Suprapubic skin (tissue), 4 donors: ENCODE measurements around the gene EGLN1. TPM values are rescaled to one million over a fixed set of nuclear protein-coding genes. Genes with fewer than 3 reads are reported as not detected.
"Not testable (repeated sequence)": the region's sequence is repeated elsewhere in the genome, so short reads cannot be mapped to it uniquely, and the experiment has no call there.

Experiments
- DNase-seq, 2 donors: peaks; one replicate each; pipeline ENCODE4 v3.0.0-alpha.2; 2019; ENCODE audit warnings: low spot score in 2 of 2
- H3K27ac ChIP-seq: fragments of 200-600 bp; sonication (generic); one replicate; pipeline ENCODE4 v1.5.1; 2019
- H3K27me3 ChIP-seq: fragments of 200-600 bp; sonication (generic); one replicate; pipeline ENCODE4 v1.5.1; 2019
- H3K36me3 ChIP-seq: fragments of 200-600 bp; sonication (generic); one replicate; pipeline ENCODE4 v1.5.1; 2019
- H3K4me1 ChIP-seq: fragments of 200-600 bp; sonication (generic); one replicate; pipeline ENCODE4 v1.5.1; 2019
- H3K4me3 ChIP-seq: fragments of 200-600 bp; sonication (generic); one replicate; pipeline ENCODE4 v1.5.1; 2019; ENCODE audit warnings: mild to moderate bottlenecking
- H3K9me3 ChIP-seq: fragments of 200-600 bp; sonication (generic); one replicate; pipeline ENCODE4 v1.5.1; 2019
- EP300 ChIP-seq: sonication (generic); formaldehyde crosslinking; IDR thresholded peaks from one replicate; pipeline ENCODE4 v1.6.1; 2017; ENCODE audit warnings: antibody characterized with exemption
- POLR2A ChIP-seq, 2 donors: fragments of 450-650 bp; IDR thresholded peaks; one replicate each; pipeline ENCODE4 v1.6.1; 2017; ENCODE audit warnings: antibody characterized with exemption in 2 of 2, mild to moderate bottlenecking in 2 of 2, moderate library complexity in 2 of 2
- POLR2AphosphoS5 ChIP-seq, 3 donors: sonication (generic); formaldehyde crosslinking; IDR thresholded peaks; one replicate each; pipeline ENCODE4 v1.6.1; 2017; ENCODE audit warnings: antibody characterized with exemption in 3 of 3
- WGBS: methylation state at CpG from one replicate; pipeline ENCODE4 v1.1.5; 2018; 5-methylcytosine and 5-hydroxymethylcytosine counted together
- total RNA-seq, 4 donors: library from RNA; depleted of rRNA; stranded (reverse); fragments of >200 nt; gene quantifications; one replicate each; pipeline ENCODE4 v1.1.0, GENCODE V29; 2016
- TF ChIP-seq, protein P1 (sequence below), 2 donors: fragments of 200-600 bp in 1 of 2; fragments of 450-650 bp in 1 of 2; sonication (generic) in 1 of 2; IDR thresholded peaks; one replicate each; pipeline ENCODE4 v1.5.1; 2016 to 2019; ENCODE audit warnings: antibody characterized with exemption in 2 of 2, mild to moderate bottlenecking in 1 of 2, moderate library complexity in 1 of 2

The EGLN1 gene
- total RNA-seq, result 10 to 100 TPM; 33.8 to 44.5 (median 39.4) TPM

DNA sequence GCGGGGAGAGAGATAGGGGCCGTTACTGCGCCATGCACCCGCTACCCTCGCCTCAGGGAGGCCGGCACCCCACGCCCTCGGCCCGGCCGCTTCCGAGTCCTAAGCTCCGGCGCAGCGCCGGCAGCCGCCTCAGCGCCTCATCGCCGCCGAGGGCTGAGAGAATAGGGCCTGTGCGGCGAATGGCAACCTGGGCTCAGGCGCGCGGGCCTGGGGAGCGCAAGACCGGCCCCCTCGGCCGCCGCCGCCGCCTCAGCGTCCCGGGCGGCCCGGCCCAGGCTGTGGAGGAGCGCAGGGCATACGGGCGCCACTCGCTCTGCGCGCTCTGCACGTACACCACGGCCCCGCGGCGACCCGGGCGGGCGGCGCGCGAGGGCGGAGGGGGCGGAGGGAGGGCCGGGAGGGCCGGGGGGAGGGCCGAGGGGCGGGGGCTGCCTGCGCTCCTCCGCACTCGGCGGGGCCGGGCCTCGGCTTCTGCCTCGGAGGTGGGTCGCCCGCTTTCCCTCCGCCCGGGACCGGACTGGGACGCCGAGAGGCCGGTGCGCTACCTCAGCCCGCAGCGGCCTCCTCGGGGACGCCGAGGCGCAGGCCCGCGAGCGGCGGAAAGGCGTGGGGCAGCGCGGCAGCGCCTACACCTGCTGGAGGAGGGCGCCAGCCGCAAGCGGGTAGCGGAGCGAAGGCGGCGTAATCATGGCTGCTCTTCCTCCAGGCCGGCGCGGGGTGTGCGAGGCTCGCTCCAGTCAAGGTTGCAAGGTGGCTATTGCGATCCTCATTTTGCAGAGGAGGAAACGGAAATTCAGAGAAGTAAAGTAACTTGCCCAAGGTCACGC, at the start of gene EGLN1:
Gene EGLN1 (minus strand): TSS at position 317 of the 827 bp plus-strand sequence. CDS start 399 bp downstream, outside the sequence.
- Histone ChIP-seq H3K36me3 (no peaks in the 10 kb centered on the region), H3K9me3 (no peaks in the 10 kb centered on the region), H3K27ac (peak within 1 kb of the TSS; percentile 93), H3K27me3 (no peaks in the 10 kb centered on the region), H3K4me3 (peak within 1 kb of the TSS; percentile 84), H3K4me1 (peaks cover 52% of the 10 kb centered on the region)
- DNase-seq, result peak; percentile 84 to 85
- under 1% methylated on average over 25 of the region's 104 CpGs for WGBS
- TF ChIP-seq POLR2AphosphoS5 (IDR thresholded peaks at IDR 0.05), result peak in 2 of 3 donors; percentile 16 to 81
- TF ChIP-seq POLR2A (IDR thresholded peaks at IDR 0.05), result peak; percentile 62 to 65
- TF ChIP-seq, protein P1, sequence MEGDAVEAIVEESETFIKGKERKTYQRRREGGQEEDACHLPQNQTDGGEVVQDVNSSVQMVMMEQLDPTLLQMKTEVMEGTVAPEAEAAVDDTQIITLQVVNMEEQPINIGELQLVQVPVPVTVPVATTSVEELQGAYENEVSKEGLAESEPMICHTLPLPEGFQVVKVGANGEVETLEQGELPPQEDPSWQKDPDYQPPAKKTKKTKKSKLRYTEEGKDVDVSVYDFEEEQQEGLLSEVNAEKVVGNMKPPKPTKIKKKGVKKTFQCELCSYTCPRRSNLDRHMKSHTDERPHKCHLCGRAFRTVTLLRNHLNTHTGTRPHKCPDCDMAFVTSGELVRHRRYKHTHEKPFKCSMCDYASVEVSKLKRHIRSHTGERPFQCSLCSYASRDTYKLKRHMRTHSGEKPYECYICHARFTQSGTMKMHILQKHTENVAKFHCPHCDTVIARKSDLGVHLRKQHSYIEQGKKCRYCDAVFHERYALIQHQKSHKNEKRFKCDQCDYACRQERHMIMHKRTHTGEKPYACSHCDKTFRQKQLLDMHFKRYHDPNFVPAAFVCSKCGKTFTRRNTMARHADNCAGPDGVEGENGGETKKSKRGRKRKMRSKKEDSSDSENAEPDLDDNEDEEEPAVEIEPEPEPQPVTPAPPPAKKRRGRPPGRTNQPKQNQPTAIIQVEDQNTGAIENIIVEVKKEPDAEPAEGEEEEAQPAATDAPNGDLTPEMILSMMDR (IDR thresholded peaks at IDR 0.05), result no peak

DNA sequence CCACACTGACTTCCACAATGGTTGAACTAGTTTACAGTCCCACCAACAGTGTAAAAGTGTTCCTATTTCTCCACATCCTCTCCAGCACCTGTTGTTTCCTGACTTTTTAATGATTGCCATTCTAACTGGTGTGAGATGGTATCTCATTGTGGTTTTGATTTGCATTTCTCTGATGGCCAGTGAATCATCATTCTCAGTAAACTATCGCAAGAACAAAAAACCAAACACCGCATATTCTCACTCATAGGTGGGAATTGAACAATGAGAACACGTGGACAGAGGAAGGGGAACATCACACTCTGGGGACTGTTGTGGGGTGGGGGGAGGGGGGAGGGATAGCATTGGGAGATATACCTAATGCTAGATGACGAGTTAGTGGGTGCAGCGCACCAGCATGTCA, 49.4 kb upstream of the EGLN1 start:
- H3K27me3 ChIP-seq, H3K4me3 ChIP-seq, H3K36me3 ChIP-seq, H3K4me1 ChIP-seq, DNase-seq, H3K9me3 ChIP-seq, H3K27ac ChIP-seq: not testable (repeated sequence)
- WGBS, result 87% methylated on average over 5 of the region's 5 CpGs

DNA sequence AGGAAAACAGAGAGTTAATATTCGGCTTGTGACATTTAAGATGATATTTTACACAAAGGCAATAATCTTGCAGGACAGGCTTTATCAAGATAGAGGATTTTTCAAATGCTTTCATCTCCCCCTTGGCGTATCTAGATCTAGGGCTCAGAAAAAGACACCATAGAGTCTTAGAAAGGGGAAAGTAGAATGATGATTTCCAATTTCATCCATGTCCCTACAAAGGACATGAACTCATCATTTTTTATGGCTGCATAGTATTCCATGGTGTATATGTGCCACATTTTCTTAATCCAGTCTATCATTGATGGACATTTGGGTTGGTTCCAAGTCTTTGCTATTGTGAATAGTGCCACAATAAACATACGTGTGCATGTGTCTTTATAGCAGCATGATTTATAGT, 48.9 kb upstream of the EGLN1 start:
- DNase-seq, H3K27me3 ChIP-seq, H3K36me3 ChIP-seq, H3K4me3 ChIP-seq, H3K9me3 ChIP-seq, H3K27ac ChIP-seq, H3K4me1 ChIP-seq: not testable (repeated sequence)
- WGBS, result 90% methylated on average over 2 of the region's 3 CpGs

GRCh38 chr1:231467986-231468385, 45.9 kb upstream of the EGLN1 start:
- Histone ChIP-seq H3K4me1 (no peaks in the 10 kb centered on the region), H3K27me3 (no peaks in the 10 kb centered on the region), H3K4me3 (no peak overlapping the region), H3K36me3 (no peaks in the 10 kb centered on the region), H3K9me3 (no peaks in the 10 kb centered on the region), H3K27ac (no peak overlapping the region)
- 67% methylated on average over 1 of the region's 1 CpG for WGBS
- DNase-seq, result no peak
- no peak for TF ChIP-seq POLR2A (IDR thresholded peaks at IDR 0.05)
- TF ChIP-seq, protein P1 (IDR thresholded peaks at IDR 0.05), result no peak
- TF ChIP-seq EP300, result no peak
- TF ChIP-seq POLR2AphosphoS5 (IDR thresholded peaks at IDR 0.05), result no peak

- no peaks in the 10 kb centered on the region for H3K4me1 ChIP-seq
- 76% methylated on average over 1 of the region's 1 CpG for WGBS
- no peaks in the 10 kb centered on the region for H3K27me3 ChIP-seq
- H3K4me3 ChIP-seq, result no peak overlapping the region
- no peaks in the 10 kb centered on the region for H3K36me3 ChIP-seq
- H3K9me3 ChIP-seq, result no peaks in the 10 kb centered on the region
- TF ChIP-seq, protein P1 (IDR thresholded peaks at IDR 0.05), result no peak
- no peak for TF ChIP-seq POLR2A (IDR thresholded peaks at IDR 0.05)
- no peak for TF ChIP-seq POLR2AphosphoS5 (IDR thresholded peaks at IDR 0.05)
- TF ChIP-seq EP300, result no peak
- no peak for DNase-seq
- no peak overlapping the region for H3K27ac ChIP-seq
These were observed 43.0 kb upstream of the EGLN1 start for GRCh38 chr1:231465051-231465450.

GRCh38 chr1:231463541-231463940, 41.5 kb upstream of the EGLN1 start:
- WGBS, result 70% methylated on average over 6 of the region's 6 CpGs
- H3K4me1 ChIP-seq, result no peaks in the 10 kb centered on the region
- H3K9me3 ChIP-seq, result no peaks in the 10 kb centered on the region
- no peak overlapping the region for H3K4me3 ChIP-seq
- TF ChIP-seq, protein P1 (IDR thresholded peaks at IDR 0.05), result no peak
- TF ChIP-seq EP300 (no peak), POLR2AphosphoS5 (IDR thresholded peaks at IDR 0.05) (no peak), POLR2A (IDR thresholded peaks at IDR 0.05) (no peak)
- H3K27ac ChIP-seq, result no peak overlapping the region
- no peaks in the 10 kb centered on the region for H3K27me3 ChIP-seq
- no peaks in the 10 kb centered on the region for H3K36me3 ChIP-seq
- DNase-seq, result no peak
